Skeletal muscle tissue (tissue), 4 donors: ENCODE measurements around the gene SAMD7. TPM values are rescaled to one million over a fixed set of nuclear protein-coding genes. Genes with fewer than 3 reads are reported as not detected.

Source experiments
- H3K27ac ChIP-seq: one replicate; pipeline ENCODE4 v1.7.0; 2013; ENCODE audit warnings: mild to moderate bottlenecking, low read depth, low read length, inconsistent platforms
- H3K27me3 ChIP-seq, 3 donors: one replicate each; pipeline ENCODE4 v1.7.0; 2013; ENCODE audit warnings: low read length in 3 of 3; ENCODE audit not compliant: control insufficient read depth in 3 of 3, insufficient read depth in 3 of 3
- H3K36me3 ChIP-seq, 3 donors: one replicate each; pipeline ENCODE4 v1.7.0; 2013; ENCODE audit warnings: low read length in 3 of 3; ENCODE audit not compliant: control insufficient read depth in 3 of 3, insufficient read depth in 3 of 3
- H3K4me1 ChIP-seq, 3 donors: one replicate each; pipeline ENCODE4 v1.7.0; 2013; ENCODE audit warnings: low read length in 3 of 3, mild to moderate bottlenecking in 3 of 3; ENCODE audit not compliant: control insufficient read depth in 3 of 3, insufficient read depth in 3 of 3
- H3K4me3 ChIP-seq, 3 donors: one replicate each; pipeline ENCODE4 v1.7.0; 2013; ENCODE audit warnings: low read length in 3 of 3
- H3K9ac ChIP-seq, 3 donors: one replicate each; pipeline ENCODE4 v1.7.0; 2013; ENCODE audit warnings: low read length in 3 of 3, mild to moderate bottlenecking in 3 of 3, moderate library complexity in 2 of 3, low read depth in 1 of 3
- H3K9me3 ChIP-seq, 3 donors: one replicate each; pipeline ENCODE4 v1.7.0; 2013; ENCODE audit warnings: low read length in 3 of 3; ENCODE audit not compliant: control insufficient read depth in 3 of 3
- total RNA-seq: library from RNA; depleted of rRNA; stranded (reverse); fragments of >200 nt; gene quantifications from one replicate; pipeline ENCODE4 v1.2.3, GENCODE V29; 2014
- donor health status: Osteomylitis.

The SAMD7 gene
- total RNA-seq, 1 donor from 2014 or later = not detected

DNA sequence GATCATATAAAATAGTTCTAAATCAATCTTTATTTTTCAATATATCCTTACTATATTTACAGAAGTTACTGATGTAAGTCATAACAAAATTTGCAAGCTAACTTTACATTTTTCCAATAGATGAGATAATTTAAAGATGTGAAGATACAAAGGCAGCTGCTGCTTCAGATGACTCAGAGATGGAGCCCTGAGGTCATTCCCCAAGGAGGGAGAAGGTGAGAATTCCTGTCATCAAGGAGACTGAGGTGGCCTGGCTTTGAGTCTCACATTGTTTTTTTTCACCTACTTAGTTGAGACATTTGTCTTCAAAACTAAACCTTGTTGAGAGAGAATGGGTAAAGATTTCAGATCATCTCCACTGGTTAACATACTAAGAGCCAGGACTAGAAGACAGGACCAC lies 3.9 kb upstream of the SAMD7 start:
- Histone ChIP-seq H3K9me3 (peaks cover 0 to 2% (median 0%) of the 10 kb centered on the region in 3 donors), H3K9ac (no peak overlapping the region), H3K4me1 (no peaks in the 10 kb centered on the region), H3K27ac (no peak overlapping the region), H3K4me3 (no peak overlapping the region), H3K36me3 (no peaks in the 10 kb centered on the region), H3K27me3 (peaks cover 0 to 3% (median 0%) of the 10 kb centered on the region in 3 donors)

DNA sequence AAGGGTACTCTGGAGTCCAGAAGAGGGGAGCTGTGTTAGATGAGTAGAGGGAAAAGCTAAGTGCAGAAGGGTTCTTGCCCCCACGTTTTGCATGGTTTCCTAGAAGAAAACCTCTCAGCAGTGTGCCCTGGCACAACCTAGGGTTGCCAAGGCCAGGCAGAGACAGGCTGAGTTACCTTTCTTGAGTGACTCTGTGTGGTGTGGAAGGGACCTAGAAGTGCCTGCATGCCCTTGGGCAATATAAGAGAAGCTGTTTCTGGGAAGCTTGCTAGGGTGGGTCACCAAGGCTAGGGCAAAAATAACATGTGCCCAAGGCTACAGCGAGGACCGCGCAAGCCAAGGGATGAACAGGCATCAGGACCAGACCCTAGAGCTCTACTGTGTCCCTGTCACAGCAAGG lies 3.4 kb upstream of the SAMD7 start:
- Histone ChIP-seq H3K27me3 (peaks cover 0 to 3% (median 0%) of the 10 kb centered on the region in 3 donors), H3K9me3 (peaks cover 0 to 2% (median 0%) of the 10 kb centered on the region in 3 donors), H3K36me3 (no peaks in the 10 kb centered on the region), H3K9ac (no peak overlapping the region), H3K4me3 (no peak overlapping the region), H3K27ac (no peak overlapping the region), H3K4me1 (no peaks in the 10 kb centered on the region)

DNA sequence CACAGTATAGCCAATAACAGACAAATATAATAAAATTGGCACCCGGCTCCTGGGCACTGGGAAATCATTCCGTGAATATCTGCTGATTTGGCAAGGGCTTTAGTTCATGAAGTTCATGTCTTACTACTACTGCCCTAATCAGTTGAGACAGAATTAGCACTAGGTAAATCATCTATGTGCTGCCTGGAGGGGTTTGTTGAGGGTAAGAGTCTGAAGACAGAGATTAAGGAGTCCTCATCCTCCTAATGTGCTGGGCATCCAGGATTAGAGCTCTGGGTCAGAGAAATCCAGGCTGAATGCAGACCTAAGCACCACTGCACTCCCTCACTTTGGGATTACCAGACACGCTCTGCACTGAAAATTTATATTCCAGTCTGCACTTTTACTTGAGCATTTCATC lies 2.0 kb downstream of the SAMD7 start:
- no peak overlapping the region for H3K9ac ChIP-seq
- H3K36me3 ChIP-seq = no peaks in the 10 kb centered on the region
- H3K27me3 ChIP-seq = no peaks in the 10 kb centered on the region
- no peak overlapping the region for H3K27ac ChIP-seq
- H3K4me1 ChIP-seq = no peaks in the 10 kb centered on the region
- no peaks in the 10 kb centered on the region for H3K9me3 ChIP-seq
- no peak overlapping the region for H3K4me3 ChIP-seq

DNA sequence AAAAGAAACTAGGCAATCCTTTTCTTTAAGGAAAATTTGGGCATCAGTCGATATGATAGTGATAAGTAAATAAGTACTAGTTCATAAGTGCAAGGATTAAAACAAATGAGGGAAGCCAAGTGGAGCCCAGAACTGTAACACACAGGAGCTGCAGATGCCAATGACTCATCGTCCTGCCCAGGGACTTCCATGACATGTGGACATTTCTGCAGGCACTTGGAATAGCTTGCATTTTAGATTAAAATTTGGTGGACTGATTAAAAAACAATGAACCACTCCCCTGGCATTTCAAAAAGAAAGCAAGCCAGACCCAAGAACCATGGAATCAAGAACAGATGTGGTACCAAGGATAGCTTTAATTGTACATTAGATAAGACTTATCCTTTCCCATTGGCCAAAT lies 2.9 kb downstream of the SAMD7 start:
- H3K27ac ChIP-seq = no peak overlapping the region
- H3K4me1 ChIP-seq = no peaks in the 10 kb centered on the region
- no peaks in the 10 kb centered on the region for H3K27me3 ChIP-seq
- H3K4me3 ChIP-seq = no peak overlapping the region
- no peaks in the 10 kb centered on the region for H3K36me3 ChIP-seq
- H3K9ac ChIP-seq = no peak overlapping the region
- H3K9me3 ChIP-seq = no peaks in the 10 kb centered on the region

DNA sequence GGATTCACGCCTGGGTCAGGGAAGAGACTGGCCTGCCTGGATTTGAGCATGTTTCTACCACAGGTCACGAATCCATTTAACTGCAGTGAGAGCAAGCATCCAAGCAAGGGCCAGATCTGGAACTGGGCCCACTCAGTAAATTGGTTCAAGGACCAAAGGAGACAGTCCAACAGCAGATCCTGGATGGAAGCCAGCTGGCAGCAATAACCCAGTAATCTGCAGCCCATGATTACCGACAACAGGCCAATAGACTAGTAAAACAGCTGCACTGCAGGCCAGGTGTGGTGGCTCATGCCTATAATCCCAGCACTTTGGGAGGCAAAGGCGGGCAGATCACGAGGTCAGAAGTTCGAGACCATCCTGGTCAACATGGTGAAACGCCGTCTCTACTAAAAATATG lies 11.8 kb downstream of the SAMD7 start:
- Histone ChIP-seq H3K27me3 (peaks cover 0 to 4% (median 3%) of the 10 kb centered on the region in 3 donors), H3K9me3 (no peaks in the 10 kb centered on the region), H3K4me1 (no peaks in the 10 kb centered on the region), H3K27ac (no peak overlapping the region), H3K4me3 (no peak overlapping the region), H3K9ac (no peak overlapping the region), H3K36me3 (no peaks in the 10 kb centered on the region)

DNA sequence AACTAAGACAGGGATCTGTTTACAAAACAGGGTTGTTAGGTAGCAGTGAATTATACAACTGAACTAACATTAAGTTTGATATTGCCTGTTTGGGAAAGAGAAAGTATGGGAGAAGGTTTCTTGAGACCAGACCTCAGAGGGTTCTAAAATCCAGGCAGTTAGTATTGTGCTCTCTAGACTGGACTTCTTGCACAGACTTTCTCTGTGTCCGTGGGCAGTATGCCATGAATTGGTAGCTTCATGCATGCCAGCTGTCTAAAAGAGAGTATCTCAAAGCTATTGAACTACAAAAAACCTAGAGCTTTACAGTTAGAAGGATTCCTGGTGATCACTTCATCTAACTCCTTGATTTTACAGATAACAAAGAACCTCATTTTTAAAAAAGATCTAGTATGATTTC lies 12.5 kb downstream of the SAMD7 start:
- H3K9ac ChIP-seq = no peak overlapping the region
- H3K9me3 ChIP-seq = no peaks in the 10 kb centered on the region
- H3K27me3 ChIP-seq = peaks cover 0 to 4% (median 3%) of the 10 kb centered on the region in 3 donors
- no peaks in the 10 kb centered on the region for H3K4me1 ChIP-seq
- no peak overlapping the region for H3K4me3 ChIP-seq
- no peaks in the 10 kb centered on the region for H3K36me3 ChIP-seq
- H3K27ac ChIP-seq = no peak overlapping the region

DNA sequence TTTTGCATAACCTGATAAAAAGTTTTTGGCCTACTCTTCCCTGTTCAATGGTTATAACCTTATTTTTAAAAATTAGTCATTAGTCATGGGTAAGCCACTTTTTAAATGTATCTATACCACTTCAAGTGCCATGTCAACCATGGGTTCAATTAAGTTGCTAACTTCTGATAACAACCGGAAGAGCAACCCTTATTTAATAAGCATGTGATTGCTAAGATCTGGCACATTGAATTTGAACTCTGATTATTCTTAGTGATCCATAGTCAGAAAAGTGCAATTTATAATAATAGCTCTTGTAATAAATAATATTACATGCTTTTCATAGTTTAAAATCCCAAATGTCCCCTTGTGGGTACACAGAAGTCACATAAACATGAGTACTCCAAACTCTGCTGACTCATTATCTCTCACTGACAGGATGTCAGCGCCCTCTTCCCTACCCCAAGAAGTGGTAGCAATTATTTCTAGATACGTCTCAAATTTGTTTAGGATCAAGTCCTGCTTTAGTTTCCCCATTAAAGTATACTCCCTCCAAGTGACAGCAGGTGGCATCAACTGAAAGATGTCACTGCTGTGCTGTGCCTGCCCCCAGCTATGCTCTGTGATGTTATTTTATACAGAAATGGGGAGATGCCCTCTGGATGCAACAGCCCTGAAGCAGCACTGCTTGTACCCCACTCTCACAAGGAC lies 18.6 kb downstream of the SAMD7 start:
- Histone ChIP-seq H3K9me3 (no peaks in the 10 kb centered on the region), H3K27me3 (peaks cover 0 to 4% (median 3%) of the 10 kb centered on the region in 3 donors), H3K4me1 (no peaks in the 10 kb centered on the region), H3K9ac (no peak overlapping the region), H3K27ac (no peak overlapping the region), H3K36me3 (no peaks in the 10 kb centered on the region), H3K4me3 (no peak overlapping the region)

DNA sequence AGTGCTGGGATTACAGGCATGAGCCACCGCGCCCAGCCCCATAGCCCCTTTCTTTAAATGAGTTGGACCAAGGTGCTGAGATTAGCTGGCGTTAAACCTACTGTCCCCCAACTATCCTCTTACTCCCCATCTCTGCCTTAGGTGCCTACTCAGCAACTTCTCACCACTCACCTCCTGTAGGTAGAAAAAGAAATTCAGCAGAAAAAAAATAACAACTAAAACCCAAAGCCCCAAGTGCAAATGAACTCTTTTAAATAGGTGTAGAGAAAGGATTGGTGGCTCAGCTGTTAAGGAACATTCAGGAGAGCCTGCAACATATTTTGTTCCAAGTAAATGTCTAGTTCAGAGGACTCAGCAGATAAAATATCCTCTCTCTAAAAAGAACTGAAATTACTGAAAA lies 19.5 kb downstream of the SAMD7 start:
- H3K9me3 ChIP-seq = no peaks in the 10 kb centered on the region
- H3K27me3 ChIP-seq = peaks cover 0 to 4% (median 3%) of the 10 kb centered on the region in 3 donors
- H3K4me1 ChIP-seq = no peaks in the 10 kb centered on the region
- H3K36me3 ChIP-seq = no peaks in the 10 kb centered on the region
- no peak overlapping the region for H3K9ac ChIP-seq
- no peak overlapping the region for H3K4me3 ChIP-seq
- H3K27ac ChIP-seq = no peak overlapping the region

DNA sequence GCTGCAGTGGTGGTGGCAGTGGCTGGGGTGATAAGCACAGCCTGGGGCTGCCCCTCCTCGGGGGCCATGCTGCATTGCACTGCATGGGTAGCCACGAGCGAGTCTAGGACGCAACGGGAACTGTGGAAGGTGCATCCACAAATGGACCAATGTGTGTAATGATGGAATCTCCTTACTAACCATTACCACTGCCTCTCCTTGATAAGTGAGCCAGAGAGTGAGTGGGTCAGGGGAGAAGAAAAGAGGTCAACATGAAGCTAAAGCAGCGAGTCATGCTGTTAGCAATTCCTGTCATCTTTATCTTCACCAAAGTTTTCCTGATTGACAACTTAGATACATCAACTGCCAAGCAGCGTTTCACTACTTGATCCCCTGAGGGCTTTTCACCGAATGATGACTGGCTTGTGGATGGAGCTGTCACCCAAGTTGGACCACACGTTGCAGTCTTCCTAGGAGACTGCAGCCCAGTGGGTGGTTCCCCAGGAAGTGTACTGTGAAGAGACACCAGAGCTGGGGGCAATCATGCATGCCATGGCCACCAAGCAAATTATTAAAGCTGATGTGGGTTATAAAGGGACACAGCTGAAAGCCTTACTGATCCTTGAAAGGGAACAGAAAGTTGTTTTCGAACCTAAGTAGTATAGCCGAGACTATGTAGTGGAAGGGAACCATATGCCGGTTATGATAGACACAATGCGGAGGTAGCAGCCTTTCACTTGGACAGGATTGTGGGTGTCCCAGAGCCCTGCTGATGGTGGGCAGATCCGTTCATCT lies 20.6 kb downstream of the SAMD7 start:
- Histone ChIP-seq H3K9me3 (no peaks in the 10 kb centered on the region), H3K27ac (no peak overlapping the region), H3K27me3 (no peaks in the 10 kb centered on the region), H3K4me3 (no peak overlapping the region), H3K4me1 (no peaks in the 10 kb centered on the region), H3K36me3 (no peaks in the 10 kb centered on the region), H3K9ac (no peak overlapping the region)

DNA sequence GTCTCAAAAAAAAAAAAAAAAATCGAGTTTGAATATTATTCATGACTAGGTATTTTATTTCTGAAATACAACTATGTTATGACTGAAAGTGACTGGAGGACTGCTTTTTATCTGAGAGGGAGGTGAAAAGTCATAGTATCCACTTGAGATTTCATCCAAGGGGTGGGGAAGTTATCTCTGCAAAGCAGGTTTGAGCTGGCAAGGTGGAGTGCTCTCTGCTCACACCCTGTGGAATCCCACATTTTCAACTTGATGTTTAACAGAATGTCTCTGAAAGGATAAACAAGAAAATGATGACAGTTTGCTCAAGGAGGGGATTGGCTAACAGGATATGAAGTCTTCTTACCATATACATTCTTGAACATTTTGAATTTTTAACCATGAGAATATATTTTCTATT lies 27.9 kb downstream of the SAMD7 start:
- Histone ChIP-seq H3K4me3 (no peak overlapping the region), H3K4me1 (no peaks in the 10 kb centered on the region), H3K27ac (no peak overlapping the region), H3K36me3 (no peaks in the 10 kb centered on the region), H3K9me3 (peaks cover 0 to 5% (median 0%) of the 10 kb centered on the region in 3 donors), H3K9ac (no peak overlapping the region), H3K27me3 (peaks cover 0 to 3% (median 0%) of the 10 kb centered on the region in 3 donors)
